ENCODE measurements around the gene LYZL6. TPM values are rescaled to one million over a fixed set of nuclear protein-coding genes. Genes with fewer than 3 reads are reported as not detected.

LYZL6 gene
- total and polyA plus RNA-seq, 10 of the 15 experiments (the other 5 are each of a cell fraction or from before 2014, with no cell fraction given): not detected

GRCh38 chr17:35988164-35988563 is 44.7 kb upstream of the LYZL6 start:
- no peak overlapping the region for H3K9ac ChIP-seq (ENCODE audit: control insufficient read depth, insufficient read depth, low read length)
- ChIA-PET POLR2A (no interaction called here), SMC1A (ENCODE audit: uncharacterized antibody, unreplicated experiment) (interaction anchor here (1.3 to 1.7 kb wide), 3 partner anchors 10 to 161 kb away, joined by 3 to 8 read pairs (median 7); no protein-coding TSS in a partner anchor), CTCF (interaction anchor here (1.1 to 1.8 kb wide), 2 partner anchors 11 to 161 kb away, joined by 3 to 7 read pairs; no protein-coding TSS in a partner anchor), RAD21 (ENCODE audit: unreplicated experiment) (interaction anchor here (1.0 kb wide), 1 partner anchor 83 kb away, joined by 3 read pairs; no protein-coding TSS in a partner anchor)
- H4K20me1 ChIP-seq (ENCODE audit: control insufficient read depth, insufficient read depth): no peaks in the 10 kb centered on the region
- BruUV-seq (replicated peaks): no TSS peak
- peaks cover 2% of the 10 kb centered on the region; the same call in 2 of the 3 replicates for H3K9me3 ChIP-seq (replicated peaks; ENCODE audit: control insufficient read depth, insufficient read depth, low read length)
- H3K27me3 ChIP-seq (replicated peaks in 1 of 2; ENCODE audit: control insufficient read depth in 2 of 2, insufficient read depth in 2 of 2, low read length in 1 of 2): no peaks in the 10 kb centered on the region
- no peak for FAIRE-seq
- no peak overlapping the region for H3K27ac ChIP-seq (ENCODE audit: control insufficient read depth, insufficient read depth)
- H2AFZ ChIP-seq (ENCODE audit: control insufficient read depth, low read depth, low read length): no peak overlapping the region
- no peak for DNase-seq (ENCODE audit: low read depth, low spot score)
- no peaks in the 10 kb centered on the region for H3K79me2 ChIP-seq (ENCODE audit: control insufficient read depth, insufficient read depth, low read length)
- H3K4me3 ChIP-seq: no peak overlapping the region
- no peak overlapping the region for H3K4me2 ChIP-seq (ENCODE audit: control insufficient read depth, insufficient read depth)
- H3K4me1 ChIP-seq (ENCODE audit: control insufficient read depth, insufficient read depth, low read length): no peaks in the 10 kb centered on the region
- intact Hi-C loops (cut with micrococcal nuclease; ENCODE audit: unreplicated experiment) (no loop called here), in situ Hi-C loops (cut with MboI) (no loop called here)
- no peak for ATAC-seq
- H3K36me3 ChIP-seq (ENCODE audit: control insufficient read depth in 2 of 2, insufficient read depth in 2 of 2, low read length in 1 of 2): no peaks in the 10 kb centered on the region
- no peak for TF ChIP-seq CEBPB (IDR thresholded peaks at IDR 0.05; ENCODE audit: borderline replicate concordance in 1 of 2, low read depth in 2 of 2, low read length in 2 of 2)
- no peak for TF ChIP-seq USF2 (IDR thresholded peaks at IDR 0.05; ENCODE audit: borderline replicate concordance, low read depth, low read length)
- TF ChIP-seq MTA3 (IDR thresholded peaks at IDR 0.05; ENCODE audit: borderline replicate concordance, low read length): no peak
- TF ChIP-seq TBL1XR1 (IDR thresholded peaks at IDR 0.05; ENCODE audit: low read depth, low read length): no peak
- TF ChIP-seq SREBF2 (IDR thresholded peaks at IDR 0.05; ENCODE audit: low read length): no peak
- no peak for TF ChIP-seq CREB1 (IDR thresholded peaks at IDR 0.05; ENCODE audit: low read depth)
- TF ChIP-seq RBBP5 (conservative IDR thresholded peaks at IDR 0.05): no peak
- TF ChIP-seq BRCA1 (IDR thresholded peaks at IDR 0.05; ENCODE audit: low read depth, low read length): no peak
- TF ChIP-seq DPF2 (IDR thresholded peaks at IDR 0.05): no peak
- no peak for TF ChIP-seq STAT1 (conservative IDR thresholded peaks at IDR 0.05)
- TF ChIP-seq POLR2A (IDR thresholded peaks at IDR 0.05; ENCODE audit: low read depth, low read length): no peak
